HepG2 (cell line): ENCODE measurements around the gene DAPK1. TPM values are rescaled to one million over a fixed set of nuclear protein-coding genes. Genes with fewer than 3 reads are reported as not detected.

Source experiments
- ATAC-seq: fragments of 200-7000 bp; cut with Tn5 transposase; 3 replicates; pipeline ENCODE4 v1.9.1; 2020; ENCODE audit warnings: mild to moderate bottlenecking, moderate library complexity
- BruUV-seq: library from RNA; stranded (reverse); fragments of 400-500 nt; replicated peaks from 2 replicates; lab custom pipeline; 2021; lab: Mats Ljungman, UMichigan
- CTCF ChIA-PET: fragments of 300-600 bp; formaldehyde crosslinking; extraction: SDS; loops from one replicate; lab custom pipeline; 2021; ENCODE audit warnings: low total read pairs, inconsistent platforms, low intra/inter-chr PET ratio; lab: Yijun Ruan, JAX
- POLR2A ChIA-PET: fragments of 350-600 bp; sonication (Branson Sonifier 250); formaldehyde crosslinking; loops from one replicate; lab custom pipeline; 2020; ENCODE audit warnings: antibody characterized with exemption, inconsistent platforms; lab: Yijun Ruan, JAX
- DNase-seq: peaks from one replicate; pipeline ENCODE4 v3.0.0-alpha.2; 2015; ENCODE audit warnings: low spot score
- FAIRE-seq: peaks from 3 replicates; lab custom pipeline; 2011; peaks lifted over from hg19 to GRCh38; lab: Jason Lieb, UNC
- H2AFZ ChIP-seq: one replicate; pipeline ENCODE4 v1.6.1; 2011; ENCODE audit warnings: low read length, inconsistent platforms
- H3K27ac ChIP-seq: fragments of 300-600 bp; 3 replicates; pipeline ENCODE4 v1.8.0; 2011; ENCODE audit warnings: mixed run types, mild to moderate bottlenecking, mixed read lengths, low read length, inconsistent platforms; ENCODE audit not compliant: insufficient read depth; ENCODE audit errors: extremely low read length
- H3K27me3 ChIP-seq, 2 experiments: fragments of 200-600 bp in 1 of 2; 2 replicates in 1 of 2; 3 replicates in 1 of 2; pipeline versions ENCODE4 v1.6.0 to v1.8.0; 2011; ENCODE audit warnings: low read length in 2 of 2, mild to moderate bottlenecking in 2 of 2, moderate library complexity in 2 of 2, inconsistent platforms in 1 of 2; ENCODE audit not compliant: insufficient read depth in 2 of 2, control insufficient read depth in 1 of 2
- H3K36me3 ChIP-seq, 2 experiments: fragments of 200-600 bp in 1 of 2; replicated peaks in 1 of 2; 2 replicates in 1 of 2; 3 replicates in 1 of 2; pipeline versions ENCODE4 v1.5.1 to v1.8.0; 2011; ENCODE audit warnings: low read length in 2 of 2, inconsistent platforms in 1 of 2; ENCODE audit not compliant: insufficient read depth in 2 of 2, control insufficient read depth in 1 of 2
- H3K4me1 ChIP-seq: 2 replicates; pipeline ENCODE4 v1.5.1; 2012; ENCODE audit warnings: low read length, inconsistent platforms; ENCODE audit not compliant: insufficient read depth
- H3K4me2 ChIP-seq: 2 replicates; pipeline ENCODE4 v1.6.0; 2011; ENCODE audit warnings: low read depth, low read length, inconsistent platforms
- H3K4me3 ChIP-seq, 3 experiments: fragments of 200-600 bp in 1 of 3; sonication (generic), shearing (Covaris generic) in 1 of 3; replicated peaks in 1 of 3; 2 replicates each; pipeline ENCODE4 v1.5.1; 2011 to 2016; ENCODE audit warnings: low read length in 3 of 3, inconsistent platforms in 2 of 3, low read depth in 2 of 3, mild to moderate bottlenecking in 2 of 3, control low read depth in 1 of 3, mixed read lengths in 1 of 3; ENCODE audit not compliant: insufficient read depth in 1 of 3
- H3K79me2 ChIP-seq: one replicate; pipeline ENCODE4 v1.6.1; 2011; ENCODE audit warnings: low read length, inconsistent platforms; ENCODE audit not compliant: insufficient read depth
- H3K9ac ChIP-seq: 2 replicates; pipeline ENCODE4 v1.6.0; 2011; ENCODE audit warnings: mild to moderate bottlenecking, low read depth, low read length, inconsistent platforms; ENCODE audit not compliant: insufficient read depth
- H3K9me3 ChIP-seq: 2 replicates; pipeline ENCODE4 v1.5.1; 2012; ENCODE audit warnings: mild to moderate bottlenecking, low read length
- H4K20me1 ChIP-seq: 2 replicates; pipeline ENCODE4 v1.6.0; 2011; ENCODE audit warnings: inconsistent platforms, mild to moderate bottlenecking, low read length, moderate library complexity; ENCODE audit not compliant: insufficient read depth
- E2F5 ChIP-seq: sonication (generic); formaldehyde crosslinking; conservative IDR thresholded peaks from 2 replicates; pipeline ENCODE4 v1.4.0; 2020; ENCODE audit warnings: missing genetic modification reagents
- FOXO1 ChIP-seq: sonication (generic); formaldehyde crosslinking; IDR thresholded peaks from 2 replicates; pipeline ENCODE4 v1.4.0; 2020; ENCODE audit warnings: missing genetic modification reagents
- GATA4 ChIP-seq: sonication (generic); IDR thresholded peaks from 2 replicates; pipeline ENCODE4 v1.6.1; 2016; ENCODE audit warnings: antibody characterized with exemption, low read depth, borderline replicate concordance
- HNRNPK ChIP-seq: fragments of 200-400 bp; formaldehyde crosslinking; IDR thresholded peaks from 2 replicates; pipeline ENCODE4 v1.6.1; 2018; ENCODE audit warnings: low read length, low read depth, moderate library complexity, mild to moderate bottlenecking; ENCODE audit not compliant: poor library complexity, severe bottlenecking
- WIZ ChIP-seq: sonication (generic); formaldehyde crosslinking; IDR thresholded peaks from 2 replicates; pipeline ENCODE4 v1.5.1; 2020; ENCODE audit warnings: mild to moderate bottlenecking, missing genetic modification reagents
- ZBTB21 ChIP-seq: sonication (generic); formaldehyde crosslinking; IDR thresholded peaks from 2 replicates; pipeline ENCODE4 v1.4.0; 2020; ENCODE audit warnings: missing genetic modification reagents
- ZBTB39 ChIP-seq: sonication (generic); formaldehyde crosslinking; IDR thresholded peaks from 2 replicates; pipeline ENCODE4 v1.5.0; 2020; ENCODE audit warnings: missing genetic modification reagents
- ZFYVE20 ChIP-seq: sonication (generic); formaldehyde crosslinking; IDR thresholded peaks from 2 replicates; pipeline ENCODE4 v1.8.0; 2023; ENCODE audit warnings: low read depth, mild to moderate bottlenecking, moderate library complexity, missing genetic modification reagents, borderline replicate concordance
- ZNF264 ChIP-seq: sonication (generic); formaldehyde crosslinking; IDR thresholded peaks from 2 replicates; pipeline ENCODE4 v1.4.0; 2020; ENCODE audit warnings: missing genetic modification reagents
- ZSCAN22 ChIP-seq: sonication (generic); formaldehyde crosslinking; IDR thresholded peaks from 2 replicates; pipeline ENCODE4 v1.4.0; 2020; ENCODE audit warnings: mild to moderate bottlenecking, missing genetic modification reagents
- ZSCAN5A ChIP-seq: sonication (generic); formaldehyde crosslinking; IDR thresholded peaks from 2 replicates; pipeline ENCODE4 v1.8.0; 2022; ENCODE audit warnings: mild to moderate bottlenecking, missing genetic modification reagents, borderline replicate concordance
- WGBS: methylation state at CpG from one replicate; pipeline ENCODE4 v1.1.6; 2017; ENCODE audit warnings: low lambda C conversion rate; 5-methylcytosine and 5-hydroxymethylcytosine counted together
- in situ Hi-C: cut with HindIII; loops from 2 replicates; pipeline ENCODE4 v1.10.0; 2017; ENCODE audit warnings: low pct_unique_long_range_greater_than_20kb; ENCODE audit not compliant: extremely low pct_ligation_motif_present
- intact Hi-C: fragments of 100-400 bp; cut with micrococcal nuclease; formaldehyde crosslinking; loops from one replicate; pipeline ENCODE4 v1.10.0; 2022; ENCODE audit not compliant: unreplicated experiment
- polyA plus RNA-seq, 8 experiments: library from polyadenylated mRNA; depleted of rRNA in 3 of 8; stranded (reverse) in 7 of 8; unstranded in 1 of 8; fragments of >200 nt; fragmentation: Illumina TruSeq in 4 of 8; extraction: Trizol in 4 of 8; gene quantifications; 2 replicates each; pipeline versions ENCODE4 v1.2.1 to v1.2.3, GENCODE V29; 2011 to 2016; ENCODE audit warnings: low read depth in 4 of 8, missing spikeins in 1 of 8, mixed read lengths in 1 of 8; ENCODE audit not compliant: insufficient read depth in 1 of 8
- total RNA-seq, 5 experiments: library from RNA; depleted of rRNA; stranded (reverse); fragments of >200 nt; fragmentation: Illumina TruSeq; extraction: Trizol; gene quantifications; 2 replicates each; pipeline ENCODE4 v1.2.3, GENCODE V29; 2016; ENCODE audit warnings: low read depth in 1 of 5
- TF ChIP-seq, protein P1 (sequence below): sonication (generic); formaldehyde crosslinking; IDR thresholded peaks from 2 replicates; pipeline ENCODE4 v1.8.0; 2022; ENCODE audit warnings: mild to moderate bottlenecking, missing genetic modification reagents
- TF ChIP-seq, protein P2 (sequence below): sonication (generic); formaldehyde crosslinking; IDR thresholded peaks from 2 replicates; pipeline ENCODE4 v1.5.0; 2020; ENCODE audit warnings: missing genetic modification reagents

DAPK1 gene
- total and polyA plus RNA-seq, 2 of the 13 experiments (the other 11 are each of a cell fraction or from before 2014, with no cell fraction given) = 35.7 to 35.9 TPM

DNA sequence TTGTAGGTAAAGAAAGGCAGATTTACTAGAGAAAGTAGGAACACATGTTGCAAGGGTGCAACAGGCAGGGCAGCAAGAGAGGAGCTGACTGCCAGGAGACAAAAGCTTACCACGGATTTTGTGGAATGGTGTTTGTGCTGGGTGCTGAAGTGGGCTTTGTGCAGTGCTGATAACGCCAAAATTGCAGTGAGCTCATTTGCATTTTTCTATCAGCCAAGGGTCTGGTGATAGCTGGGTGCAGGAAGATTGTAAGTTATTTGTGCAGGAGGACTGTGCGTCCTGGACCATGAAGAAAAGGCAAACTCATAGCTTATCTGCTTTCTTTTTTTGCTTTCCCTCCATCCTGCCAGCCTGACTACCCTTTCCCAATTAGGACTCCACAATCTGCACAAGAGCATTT is 241.9 kb downstream of the DAPK1 start (continued):
- TF ChIP-seq ZBTB39 = no peak
- TF ChIP-seq, protein P1, sequence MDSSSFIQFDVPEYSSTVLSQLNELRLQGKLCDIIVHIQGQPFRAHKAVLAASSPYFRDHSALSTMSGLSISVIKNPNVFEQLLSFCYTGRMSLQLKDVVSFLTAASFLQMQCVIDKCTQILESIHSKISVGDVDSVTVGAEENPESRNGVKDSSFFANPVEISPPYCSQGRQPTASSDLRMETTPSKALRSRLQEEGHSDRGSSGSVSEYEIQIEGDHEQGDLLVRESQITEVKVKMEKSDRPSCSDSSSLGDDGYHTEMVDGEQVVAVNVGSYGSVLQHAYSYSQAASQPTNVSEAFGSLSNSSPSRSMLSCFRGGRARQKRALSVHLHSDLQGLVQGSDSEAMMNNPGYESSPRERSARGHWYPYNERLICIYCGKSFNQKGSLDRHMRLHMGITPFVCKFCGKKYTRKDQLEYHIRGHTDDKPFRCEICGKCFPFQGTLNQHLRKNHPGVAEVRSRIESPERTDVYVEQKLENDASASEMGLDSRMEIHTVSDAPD = no peak
- TF ChIP-seq, protein P2, sequence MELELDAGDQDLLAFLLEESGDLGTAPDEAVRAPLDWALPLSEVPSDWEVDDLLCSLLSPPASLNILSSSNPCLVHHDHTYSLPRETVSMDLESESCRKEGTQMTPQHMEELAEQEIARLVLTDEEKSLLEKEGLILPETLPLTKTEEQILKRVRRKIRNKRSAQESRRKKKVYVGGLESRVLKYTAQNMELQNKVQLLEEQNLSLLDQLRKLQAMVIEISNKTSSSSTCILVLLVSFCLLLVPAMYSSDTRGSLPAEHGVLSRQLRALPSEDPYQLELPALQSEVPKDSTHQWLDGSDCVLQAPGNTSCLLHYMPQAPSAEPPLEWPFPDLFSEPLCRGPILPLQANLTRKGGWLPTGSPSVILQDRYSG (CRISPR knock-in tag) = no peak
- TF ChIP-seq, all 625 proteins: peak for 0

DNA sequence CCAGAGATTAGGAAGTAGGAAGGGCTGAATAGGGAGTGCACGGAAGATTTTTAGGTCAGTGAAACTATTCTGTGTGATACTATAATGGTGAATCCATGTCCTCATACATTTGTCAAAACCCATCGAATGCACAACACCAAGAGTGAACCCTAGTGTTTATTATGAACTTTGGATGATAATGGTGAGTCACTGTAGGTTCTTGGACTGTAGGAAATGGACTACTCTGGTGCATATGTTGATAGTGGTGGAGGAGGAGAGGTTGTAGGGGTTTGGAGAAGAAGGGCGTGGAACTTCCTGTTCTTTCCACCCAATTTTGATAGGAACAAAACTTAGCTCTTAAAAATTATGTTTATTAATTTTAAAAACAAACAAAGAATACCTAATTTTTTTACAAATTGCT is 242.5 kb downstream of the DAPK1 start:
- ATAC-seq (no peak), DNase-seq (no peak), FAIRE-seq (no peak)
- no peaks in the 10 kb centered on the region for H3K79me2 ChIP-seq
- H4K20me1 ChIP-seq = no peaks in the 10 kb centered on the region
- in situ Hi-C loops (no loop called here), intact Hi-C loops (no loop called here)
- no peak overlapping the region for H3K9ac ChIP-seq
- TF ChIP-seq ZNF264 (no peak), GATA4 (no peak), ZSCAN22 (CRISPR knock-in tag) (no peak), ZFYVE20 (CRISPR knock-in tag) (no peak), ZBTB21 (CRISPR knock-in tag) (no peak), WIZ (CRISPR knock-in tag) (no peak), HNRNPK (no peak), E2F5 (no peak), FOXO1 (CRISPR knock-in tag) (no peak), ZSCAN5A (CRISPR knock-in tag) (no peak)
- no peak overlapping the region for H3K4me3 ChIP-seq
- no peak overlapping the region for H3K27ac ChIP-seq
- H3K4me2 ChIP-seq = no peak overlapping the region
- ChIA-PET CTCF (no interaction called here), POLR2A (no interaction called here)
- no peaks in the 10 kb centered on the region for H3K27me3 ChIP-seq
- no peaks in the 10 kb centered on the region for H3K36me3 ChIP-seq
- H2AFZ ChIP-seq = no peak overlapping the region
- H3K9me3 ChIP-seq = peaks cover 9% of the 10 kb centered on the region
- no peaks in the 10 kb centered on the region for H3K4me1 ChIP-seq
- 34% methylated on average over 3 of the region's 3 CpGs for WGBS
- no TSS peak for BruUV-seq
